HG02885 (cell line): ENCODE measurements around the gene LHX5.

Experiments
- ATAC-seq: cut with Tn5 transposase; IDR thresholded peaks from one replicate; pipeline ENCODE4 v1.9.1; 2021; ENCODE audit warnings: mild to moderate bottlenecking; ENCODE audit not compliant: unreplicated experiment, poor library complexity

The LHX5 gene

DNA sequence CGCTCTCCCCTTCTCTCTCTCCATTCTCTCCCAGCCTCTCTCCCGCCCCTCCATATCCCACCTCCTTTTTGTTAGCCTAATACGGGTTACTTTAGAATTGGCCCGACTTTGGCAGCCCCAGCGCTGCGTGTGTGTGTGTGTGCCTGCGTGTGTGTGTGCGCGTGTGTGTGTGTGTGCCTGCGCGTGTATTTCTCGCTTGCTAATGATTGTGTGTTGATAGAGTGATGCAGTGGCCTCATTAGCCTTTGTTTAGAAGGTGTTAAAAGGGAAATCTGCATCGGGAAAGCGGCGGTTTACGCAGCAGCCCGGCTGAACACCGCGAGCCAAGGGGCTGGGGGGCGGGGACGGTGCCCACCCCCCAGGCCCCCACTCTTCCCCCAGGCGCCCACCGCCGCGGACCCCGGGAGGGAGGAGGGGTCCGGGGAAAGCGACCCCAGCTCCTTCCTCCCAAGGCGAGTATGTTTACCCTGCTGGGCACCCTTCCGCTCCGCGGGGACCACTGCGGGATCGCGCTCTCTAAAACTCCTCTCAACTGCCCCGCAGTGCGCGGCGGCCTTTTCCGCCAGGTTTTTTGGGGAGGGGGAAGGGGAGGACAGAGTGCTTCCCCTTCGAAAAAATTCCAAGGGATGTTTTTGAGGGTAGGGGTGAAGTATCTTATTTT, 6.8 kb upstream of the LHX5 start:
- no peak for ATAC-seq

DNA sequence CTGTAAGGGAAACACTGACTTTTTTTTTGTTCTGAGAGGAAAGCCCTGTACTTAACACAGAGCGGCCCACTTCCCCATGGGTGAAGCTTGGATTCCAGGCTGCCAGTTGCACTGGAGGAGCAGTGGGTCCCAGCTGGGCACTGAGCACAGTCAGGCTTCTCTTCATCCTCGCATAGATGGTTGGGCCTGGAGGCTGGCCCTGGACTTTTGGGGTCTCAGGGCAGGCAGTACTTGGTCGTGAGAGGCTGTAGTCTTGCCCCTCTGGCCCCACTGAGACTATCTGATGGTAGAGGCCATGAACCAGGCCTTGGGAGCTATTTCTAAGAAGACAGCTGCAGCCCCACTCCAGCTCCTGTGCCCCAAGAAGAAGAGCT, 6.2 kb upstream of the LHX5 start:
- no peak for ATAC-seq

DNA sequence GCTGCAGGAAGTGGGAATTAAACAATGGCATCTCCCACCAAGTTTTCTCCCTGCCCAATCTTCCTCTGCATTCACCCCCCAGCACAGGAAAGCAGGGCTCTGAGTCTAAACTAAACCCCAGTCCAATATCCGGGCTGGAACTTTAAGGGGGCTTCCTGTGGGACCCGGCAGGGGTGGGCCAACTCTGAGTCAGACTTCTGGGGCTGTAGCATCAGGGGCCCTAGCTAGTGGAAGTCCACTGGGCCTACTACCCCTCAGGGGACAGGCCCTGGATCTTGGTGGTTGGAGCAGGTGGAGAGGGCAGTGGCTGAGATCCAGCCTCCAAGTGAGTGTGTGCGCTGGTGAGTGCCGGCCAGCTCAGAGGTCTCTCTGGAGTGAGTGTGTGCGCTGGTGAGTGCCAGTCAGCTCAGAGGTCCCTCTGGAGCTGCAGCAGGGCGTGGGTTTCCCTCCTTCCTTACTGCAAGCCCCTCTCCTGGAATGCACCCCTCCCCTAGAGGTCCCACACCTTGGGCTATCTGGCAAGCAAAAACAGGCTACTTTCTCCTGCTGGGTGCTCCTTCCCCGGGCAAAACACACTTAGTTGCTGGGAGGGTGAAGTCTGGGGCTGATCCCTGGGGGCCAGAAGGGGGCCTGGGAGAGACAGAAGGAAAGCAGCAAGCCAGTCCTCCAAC, 5.6 kb upstream of the LHX5 start:
- no peak for ATAC-seq

DNA sequence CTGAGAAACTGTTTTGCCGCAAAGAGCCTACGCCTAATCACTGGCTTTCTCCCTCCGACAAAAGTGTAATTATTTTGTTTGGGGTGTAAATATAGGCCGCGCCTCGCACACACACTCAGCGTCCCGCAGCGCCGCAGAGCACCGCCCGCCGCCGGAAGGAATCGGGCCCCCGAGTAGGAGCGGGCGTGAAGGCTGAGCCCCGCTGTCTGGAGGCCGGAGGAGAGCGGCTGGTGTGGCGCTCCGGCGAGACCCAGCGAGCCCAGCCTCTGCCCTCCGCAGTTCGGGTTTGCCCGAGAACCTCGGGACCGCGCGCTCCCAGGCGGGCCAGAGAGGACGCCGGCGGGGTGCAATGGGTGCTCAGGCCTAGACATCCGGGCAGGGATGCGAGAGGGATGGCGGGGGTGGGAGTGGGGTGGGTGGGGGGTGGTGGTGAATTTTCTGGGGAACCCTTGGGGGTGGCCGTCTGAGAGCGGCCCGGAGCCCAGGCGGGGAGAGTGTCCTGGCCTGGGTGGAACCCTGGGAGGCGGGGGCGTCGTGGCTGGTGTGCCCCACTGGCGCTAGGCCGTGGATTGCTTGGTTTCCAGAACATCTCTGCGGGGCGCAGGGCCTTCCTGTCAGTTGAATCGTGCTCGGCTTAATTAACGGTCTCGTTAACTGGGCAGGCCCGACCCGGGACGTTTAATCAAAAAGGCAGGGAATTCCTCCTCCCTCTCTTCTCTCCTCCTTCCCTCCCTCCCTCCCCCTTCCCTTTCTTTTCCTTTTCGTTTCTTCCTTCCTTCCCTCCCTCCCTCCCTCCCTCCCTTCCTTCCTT, 4.7 kb upstream of the LHX5 start:
- no peak for ATAC-seq

DNA sequence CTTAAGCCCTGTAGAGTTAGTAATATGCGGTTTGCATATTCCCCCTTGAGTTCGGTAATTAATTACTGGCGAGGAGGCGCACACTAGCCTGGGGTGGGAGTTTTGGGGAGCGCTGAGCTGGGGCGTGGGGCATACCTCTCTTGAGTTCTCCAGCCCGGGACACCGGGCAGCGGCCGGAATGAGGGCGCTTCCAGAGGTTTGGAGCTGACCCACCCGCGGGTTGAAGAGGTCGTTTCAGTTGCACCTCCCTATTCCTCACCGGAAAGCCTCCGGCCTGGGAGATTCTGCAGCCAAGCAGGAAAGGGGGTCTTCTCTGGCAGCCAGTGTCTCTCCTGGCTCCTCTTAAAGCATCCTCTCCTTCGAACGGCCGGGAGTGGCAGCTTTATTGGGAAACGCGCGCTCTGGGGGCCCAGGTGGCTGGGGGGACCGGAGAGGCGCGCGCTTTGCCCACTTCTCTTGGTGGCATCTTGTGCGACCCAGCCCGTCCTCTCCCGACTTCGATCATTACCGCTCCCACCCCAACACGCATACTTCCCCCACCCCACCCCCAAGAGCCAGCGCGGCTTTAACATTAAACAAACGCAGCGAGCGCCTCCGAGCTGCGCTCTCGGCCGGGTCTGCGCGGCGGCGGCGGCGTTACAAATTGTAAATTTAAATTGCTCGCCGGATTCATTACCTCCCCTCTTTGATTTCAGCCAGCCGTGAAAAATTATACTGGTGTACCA, 3.9 kb upstream of the LHX5 start:
- ATAC-seq: no peak

DNA sequence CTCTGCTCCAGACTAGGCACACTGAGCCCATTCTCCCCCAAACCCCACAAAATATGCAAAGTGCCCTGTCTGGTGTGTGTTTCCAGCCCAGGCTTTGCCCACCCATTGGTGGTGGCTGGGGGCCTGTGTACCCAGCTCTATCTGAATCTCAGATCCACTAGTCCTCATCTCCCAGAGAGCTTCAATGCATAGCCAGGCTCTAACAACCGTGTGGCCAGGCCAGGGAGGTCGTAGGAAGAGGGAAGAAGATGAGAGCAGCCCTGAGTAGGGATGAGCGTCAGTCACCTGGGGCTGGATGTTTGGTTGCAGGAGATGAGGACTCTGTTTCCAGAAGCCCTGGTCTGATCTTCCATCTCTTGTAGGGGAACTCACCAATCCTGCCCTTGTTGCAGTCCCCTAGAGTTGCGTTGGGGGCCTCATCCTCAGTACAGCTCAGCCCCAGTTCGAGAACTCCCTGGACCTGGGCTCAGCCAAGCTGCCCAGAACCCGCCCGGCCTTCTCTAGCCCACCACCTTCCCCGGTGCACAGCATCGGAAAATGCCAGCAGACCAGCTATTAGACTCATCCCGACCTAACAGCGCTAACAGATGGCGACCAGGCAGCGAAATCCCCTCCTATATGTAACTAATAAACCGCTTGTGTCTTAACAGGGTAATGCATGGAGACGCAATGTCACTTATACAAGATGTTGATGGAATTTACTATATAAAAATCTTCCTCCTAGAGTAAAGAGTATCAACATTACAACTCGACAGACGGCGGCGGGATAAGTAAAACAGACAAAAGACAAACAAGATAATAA, 3.2 kb upstream of the LHX5 start:
- ATAC-seq: no peak

DNA sequence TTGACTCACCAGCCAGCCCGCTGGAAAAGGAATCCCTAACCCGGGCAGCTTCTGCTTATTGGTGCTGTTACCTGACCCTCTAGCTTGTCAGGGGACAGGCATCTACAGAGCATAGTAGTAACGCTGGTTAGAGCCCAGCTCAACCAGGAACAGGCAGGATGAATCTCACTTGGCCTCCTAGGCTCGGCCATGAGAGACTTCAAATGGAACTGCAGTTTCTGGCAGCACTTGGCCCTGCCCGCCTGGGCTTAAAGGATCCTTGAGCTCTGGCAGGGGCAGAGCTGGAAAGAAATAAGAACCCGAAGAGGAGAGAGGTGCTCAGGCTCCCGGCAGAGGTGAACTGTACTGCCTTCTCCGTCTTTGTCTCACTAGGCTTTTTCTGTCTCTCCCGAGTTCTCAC, 2.3 kb upstream of the LHX5 start:
- ATAC-seq: no peak

DNA sequence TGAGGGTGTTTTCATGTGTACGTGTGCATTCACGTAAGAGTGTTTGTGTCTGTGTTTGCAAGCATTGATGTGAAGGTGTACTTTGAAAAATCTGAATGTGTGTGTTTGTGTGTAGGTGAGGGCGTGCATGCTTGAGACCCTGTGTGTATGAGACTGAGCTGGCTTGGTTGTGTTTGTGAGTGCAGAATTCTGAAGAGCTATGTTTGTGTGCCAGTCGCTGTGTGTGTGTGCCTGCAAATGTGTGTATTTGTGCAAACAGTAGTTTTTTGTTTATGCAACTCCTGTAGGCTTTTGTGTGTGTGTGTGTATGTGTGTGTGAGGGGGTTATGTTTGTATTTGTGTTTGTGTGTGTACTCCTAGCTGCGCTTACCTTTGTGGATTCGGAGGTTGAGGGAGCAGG, 1.7 kb upstream of the LHX5 start:
- no peak for ATAC-seq

DNA sequence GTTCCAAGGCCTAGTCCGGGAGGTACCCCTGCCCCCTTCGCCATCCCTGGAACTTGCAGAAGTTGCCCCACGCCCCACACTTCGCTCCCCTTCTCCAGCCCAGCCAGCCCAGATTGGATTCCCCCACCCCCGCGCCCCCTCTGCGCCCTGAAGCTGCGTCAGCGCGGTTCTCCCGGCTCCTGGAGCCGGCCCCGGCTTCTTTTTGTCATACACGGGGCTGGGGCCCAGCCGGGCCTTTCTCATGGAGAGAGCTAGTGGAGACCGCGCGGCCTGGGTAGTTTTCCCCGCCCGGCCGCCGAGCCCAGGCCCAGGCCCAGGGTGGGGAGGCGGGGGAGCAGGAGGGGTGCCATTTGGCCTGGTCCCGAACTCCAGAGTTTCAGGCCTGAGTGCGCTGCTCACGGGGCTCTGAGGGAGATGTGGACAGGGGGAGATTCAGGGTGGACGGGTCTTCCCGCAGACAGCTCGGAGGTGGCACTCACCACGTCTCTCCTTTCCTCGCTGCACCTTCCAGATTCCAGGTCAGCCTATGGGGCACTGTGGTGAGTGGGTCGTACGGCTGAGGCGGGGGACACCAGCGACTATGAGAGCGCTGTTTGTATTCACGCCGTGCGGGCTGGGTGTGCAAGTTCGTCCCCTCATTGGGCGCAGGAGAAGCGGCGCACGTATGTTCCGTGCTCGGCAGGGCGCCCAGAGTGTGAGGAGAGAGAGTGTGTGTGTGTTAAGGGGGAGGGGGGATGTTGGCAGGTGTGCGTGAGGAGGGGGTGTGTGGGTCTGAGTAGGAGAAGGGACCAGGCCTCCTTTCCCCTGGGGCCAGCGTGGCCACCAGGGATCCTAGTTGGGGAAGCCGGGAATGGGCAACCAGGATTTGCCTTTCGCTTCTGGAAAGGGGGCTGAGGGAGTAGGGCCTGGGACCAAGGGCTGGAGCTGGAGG, 785 bp upstream of the LHX5 start:
- no peak for ATAC-seq

DNA sequence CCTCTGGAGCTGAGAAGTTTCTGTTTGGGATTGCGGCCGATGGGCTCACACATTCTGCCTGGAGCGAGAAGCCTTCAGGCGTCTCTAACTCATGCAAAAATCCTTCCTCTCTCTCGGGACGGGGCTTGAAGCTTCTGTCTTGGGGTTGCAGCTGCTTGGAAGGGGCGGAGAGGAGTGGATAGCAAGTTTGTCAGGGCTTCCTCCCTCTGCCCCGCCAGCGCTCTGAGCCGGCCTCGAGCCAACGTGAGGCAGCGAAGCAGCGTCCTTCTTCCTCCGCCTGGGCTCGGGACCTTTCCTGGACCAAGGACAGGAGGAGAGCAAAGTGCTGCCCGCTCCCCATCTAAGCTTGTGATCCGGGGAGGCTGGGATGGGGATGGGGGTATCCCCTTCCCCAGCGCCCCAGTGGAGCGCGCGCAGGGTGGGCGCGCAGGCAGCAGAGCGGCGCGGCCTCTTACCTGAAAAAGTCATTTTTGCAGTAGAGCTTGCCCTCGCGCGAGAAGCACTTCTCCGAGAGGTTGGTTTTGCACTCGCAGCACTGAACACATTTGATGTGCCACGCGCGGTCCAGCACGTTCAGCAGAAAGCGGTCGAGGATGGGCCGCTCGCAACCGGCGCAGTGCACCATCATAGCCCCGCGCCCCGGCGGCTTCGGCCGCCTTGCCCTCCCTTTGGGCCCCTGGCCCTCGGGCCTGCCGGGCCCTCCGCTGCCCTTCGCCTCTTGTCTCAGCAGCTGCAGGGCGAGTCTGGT, 626 bp downstream of the LHX5 start:
- ATAC-seq: no peak

DNA sequence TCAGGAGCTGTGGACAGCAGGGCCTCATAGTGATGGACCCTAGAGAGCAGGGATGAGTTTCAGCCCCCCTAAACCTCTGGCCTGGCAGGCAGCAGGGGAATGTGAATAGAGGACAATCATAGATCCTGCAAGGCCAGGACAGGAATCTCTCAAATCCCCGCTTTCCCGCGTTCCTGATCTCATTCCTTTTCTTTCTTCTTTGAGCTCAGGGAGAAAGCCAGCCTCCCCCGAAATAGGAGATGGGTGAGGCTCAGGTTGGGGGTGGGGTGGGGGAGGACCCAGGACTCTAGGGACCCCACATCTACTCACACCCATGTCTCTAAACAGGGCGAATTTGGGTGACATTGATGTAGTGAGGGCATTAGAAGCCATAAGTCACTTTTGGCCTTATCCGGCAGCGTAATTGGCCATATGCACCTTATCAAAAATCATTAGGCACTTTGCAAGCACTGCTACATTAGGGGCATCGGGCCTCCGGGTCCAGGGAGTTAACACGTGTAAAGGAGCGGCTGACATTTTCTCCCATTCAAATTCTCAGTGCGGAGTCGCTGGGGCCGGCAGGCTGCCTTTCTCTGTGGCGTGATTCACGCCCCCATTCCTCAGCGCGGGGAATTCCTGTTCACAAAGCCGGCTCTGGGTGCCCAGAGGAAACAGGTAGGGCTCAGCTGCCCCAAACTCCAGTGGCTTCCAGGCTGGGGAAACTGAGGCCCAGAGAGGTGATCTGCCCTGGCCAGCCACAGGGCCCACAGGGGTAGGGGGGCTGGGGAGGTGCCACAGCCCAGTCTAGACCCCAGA, 1.5 kb downstream of the LHX5 start:
- no peak for ATAC-seq

DNA sequence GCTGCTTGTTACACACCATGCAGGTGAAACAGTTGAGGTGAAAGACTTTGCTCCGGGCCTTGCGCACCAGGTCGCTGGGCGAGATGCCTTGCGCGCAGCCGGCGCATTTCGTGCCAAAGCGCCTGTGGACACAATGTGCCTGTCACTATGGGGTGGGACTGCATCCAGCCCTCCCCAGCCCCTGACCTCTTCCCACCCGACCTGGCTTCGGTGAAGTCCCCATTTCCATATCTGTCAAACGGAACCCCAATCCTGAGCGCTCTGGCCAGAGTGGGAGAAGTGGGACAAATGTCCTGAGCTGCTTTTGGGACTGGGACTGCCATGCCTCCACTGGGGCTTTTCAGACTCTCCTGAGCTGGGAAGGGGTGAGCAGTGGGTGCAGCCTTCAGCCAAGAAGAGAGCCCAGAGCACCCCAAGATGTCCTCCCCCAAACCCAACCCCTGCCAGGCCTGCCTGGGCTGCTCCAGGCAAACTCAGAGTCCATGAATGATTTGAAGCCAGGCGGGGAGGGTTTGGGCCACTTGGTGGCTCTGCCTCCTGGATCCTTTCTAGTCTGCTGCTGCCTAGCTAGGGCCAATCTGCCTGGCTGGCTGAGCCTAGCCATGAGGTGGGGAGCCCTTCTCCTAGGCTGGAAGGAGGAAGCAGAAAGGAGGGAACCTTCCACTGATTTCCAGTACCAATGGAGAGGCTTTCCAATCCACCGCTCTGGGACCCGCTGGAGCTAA, 2.3 kb downstream of the LHX5 start:
- no peak for ATAC-seq

DNA sequence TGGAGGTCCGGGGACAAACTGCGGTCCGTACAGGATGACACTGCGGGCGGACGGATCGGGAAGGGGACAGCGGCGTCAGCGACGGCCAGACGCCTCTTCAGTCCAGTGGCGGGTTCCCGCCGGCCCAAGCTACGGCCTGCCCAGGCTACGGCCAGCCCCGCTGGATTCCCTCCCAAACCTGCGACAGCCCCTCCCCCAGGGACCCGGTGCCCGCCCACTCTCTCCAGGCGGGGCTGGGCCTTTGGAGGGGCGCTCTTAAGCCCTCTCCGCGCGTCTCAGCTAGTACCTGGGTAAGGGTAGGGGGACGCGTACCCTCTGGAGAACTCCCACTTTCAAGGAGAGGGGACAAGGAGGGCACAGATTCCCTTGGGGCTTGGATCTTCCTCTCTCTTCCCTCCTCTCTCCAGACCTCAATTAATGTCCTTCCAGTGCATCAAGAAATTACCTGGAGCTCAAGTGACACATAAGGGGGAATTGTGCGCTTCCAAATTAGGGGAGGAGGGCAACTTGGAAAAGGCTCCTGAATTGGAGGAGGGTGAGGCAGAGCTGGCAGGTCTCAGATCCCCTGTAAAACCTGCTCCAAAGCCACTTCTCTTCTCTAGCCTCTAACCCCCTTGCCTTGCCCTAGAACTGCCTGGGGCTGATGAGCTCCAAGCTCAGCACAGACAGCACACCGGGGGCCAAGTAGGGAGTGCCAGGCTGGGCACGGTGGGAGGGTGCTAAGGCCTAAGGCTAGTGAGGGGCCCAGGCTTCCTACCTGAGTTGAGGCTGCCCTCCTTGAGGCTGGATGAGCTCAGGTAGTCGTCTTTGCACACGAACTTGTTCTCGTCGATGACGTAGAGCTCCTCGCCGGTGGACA, 3.1 kb downstream of the LHX5 start:
- ATAC-seq: no peak

DNA sequence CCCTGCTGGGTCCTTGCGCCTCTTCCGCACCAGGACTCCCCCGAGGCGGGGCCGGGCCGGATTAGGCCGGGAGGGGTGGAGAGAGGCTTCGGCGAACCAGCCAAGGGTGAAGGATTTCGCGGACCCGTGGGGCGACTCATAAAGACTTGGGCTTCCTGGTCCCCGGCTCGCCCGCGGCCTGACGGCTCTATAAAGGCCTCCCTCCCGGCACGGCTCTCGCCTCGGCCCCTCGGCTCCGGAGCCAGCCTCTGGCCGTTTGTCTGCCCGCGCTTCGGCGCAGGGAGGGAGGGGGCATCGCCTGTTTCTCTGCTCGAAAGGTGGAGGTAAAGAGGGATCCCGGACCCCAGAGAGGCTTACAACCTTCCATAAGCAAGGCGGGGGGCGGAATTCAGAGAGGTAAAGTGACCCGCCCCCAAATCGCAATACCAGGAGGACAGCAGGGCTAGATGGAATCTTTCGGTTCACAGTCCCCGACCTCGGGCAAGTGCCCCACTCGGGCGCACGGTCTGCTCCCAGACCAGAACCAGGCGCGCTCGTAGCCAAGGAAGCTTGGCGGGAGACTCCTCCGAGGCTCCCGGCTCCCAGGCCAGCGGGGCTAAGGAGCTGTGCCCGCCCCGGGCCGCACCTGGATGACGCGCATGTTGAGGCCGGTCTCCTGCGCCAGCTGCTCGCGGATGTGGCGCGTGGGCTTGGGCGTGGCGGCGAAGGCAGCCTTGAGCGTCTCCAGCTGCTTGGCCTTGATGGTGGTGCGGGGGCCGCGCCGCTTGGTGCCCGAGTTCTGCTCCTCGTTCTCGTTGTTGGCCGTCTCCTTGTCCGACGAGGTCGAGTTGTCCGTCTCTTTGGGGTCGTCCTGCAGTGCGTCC, 3.9 kb downstream of the LHX5 start:
- no peak for ATAC-seq

DNA sequence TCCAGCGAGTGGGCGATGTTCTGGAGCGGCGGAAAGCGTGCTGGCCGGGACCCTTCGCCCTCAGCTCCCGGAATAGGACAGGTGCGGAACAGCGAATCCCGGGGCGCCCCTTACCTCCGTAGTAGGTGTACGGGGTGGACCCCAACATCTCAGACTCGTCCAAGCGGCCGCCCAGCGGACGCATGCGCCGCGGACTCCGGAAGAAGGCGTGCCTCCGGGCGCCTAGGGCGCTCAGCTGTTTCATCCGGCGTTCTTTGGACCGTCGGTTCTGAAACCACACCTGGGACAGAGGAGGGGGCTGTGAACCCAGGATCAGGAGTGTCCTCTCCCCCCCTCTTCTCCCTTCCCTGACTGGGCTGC, 4.5 kb downstream of the LHX5 start:
- no peak for ATAC-seq
